TTC549 (cell line): ENCODE data around the gene ZG16B.

Experiments
- FAIRE-seq: peaks from 2 replicates; lab custom pipeline; 2012; peaks lifted over from hg19 to GRCh38; lab: Jason Lieb, UNC

Gene ZG16B

GRCh38 chr16:2845116-2845515 lies 15.0 kb downstream of the ZG16B start:
- no peak for FAIRE-seq

- FAIRE-seq: no peak
These were observed 16.6 kb downstream of the ZG16B start for GRCh38 chr16:2846511-2847310.

DNA sequence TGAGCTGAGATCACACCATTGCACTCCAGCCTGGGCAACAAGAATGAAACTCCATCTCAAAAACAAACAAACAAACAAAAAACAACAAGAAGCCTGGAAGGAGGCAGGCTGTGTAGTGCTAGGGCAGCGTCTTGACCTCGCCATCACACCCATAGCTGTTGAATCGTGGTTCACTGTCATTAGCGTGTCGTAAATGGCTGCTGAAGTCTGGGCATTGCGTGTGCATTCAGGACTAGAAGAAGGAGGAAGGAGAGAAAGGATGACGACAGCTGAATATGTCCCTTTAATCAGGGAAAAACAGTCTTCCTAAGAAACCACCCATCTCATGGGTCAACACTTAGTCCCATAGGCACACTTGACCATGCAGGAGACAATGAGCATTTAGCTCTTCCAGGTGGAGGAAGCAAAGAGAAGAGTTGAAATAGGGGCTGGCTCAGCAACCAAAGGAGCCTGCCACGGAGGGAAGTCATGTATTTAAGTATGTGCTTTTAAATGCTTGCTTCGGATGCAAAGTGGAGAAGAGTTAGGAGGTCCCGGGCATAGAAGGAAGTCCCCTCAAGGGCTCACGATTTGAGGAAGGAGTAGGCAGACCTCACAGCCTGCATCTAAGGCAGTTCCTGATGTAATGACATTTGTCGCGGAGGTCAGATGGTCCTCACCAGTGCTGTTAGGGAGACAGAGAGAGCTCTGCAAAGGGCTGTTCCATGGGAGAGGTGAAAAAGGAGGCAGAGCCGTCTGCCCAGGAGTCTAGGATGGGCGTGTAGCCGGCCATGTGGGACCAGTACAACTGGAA lies 19.0 kb downstream of the ZG16B start:
- no peak for FAIRE-seq

DNA sequence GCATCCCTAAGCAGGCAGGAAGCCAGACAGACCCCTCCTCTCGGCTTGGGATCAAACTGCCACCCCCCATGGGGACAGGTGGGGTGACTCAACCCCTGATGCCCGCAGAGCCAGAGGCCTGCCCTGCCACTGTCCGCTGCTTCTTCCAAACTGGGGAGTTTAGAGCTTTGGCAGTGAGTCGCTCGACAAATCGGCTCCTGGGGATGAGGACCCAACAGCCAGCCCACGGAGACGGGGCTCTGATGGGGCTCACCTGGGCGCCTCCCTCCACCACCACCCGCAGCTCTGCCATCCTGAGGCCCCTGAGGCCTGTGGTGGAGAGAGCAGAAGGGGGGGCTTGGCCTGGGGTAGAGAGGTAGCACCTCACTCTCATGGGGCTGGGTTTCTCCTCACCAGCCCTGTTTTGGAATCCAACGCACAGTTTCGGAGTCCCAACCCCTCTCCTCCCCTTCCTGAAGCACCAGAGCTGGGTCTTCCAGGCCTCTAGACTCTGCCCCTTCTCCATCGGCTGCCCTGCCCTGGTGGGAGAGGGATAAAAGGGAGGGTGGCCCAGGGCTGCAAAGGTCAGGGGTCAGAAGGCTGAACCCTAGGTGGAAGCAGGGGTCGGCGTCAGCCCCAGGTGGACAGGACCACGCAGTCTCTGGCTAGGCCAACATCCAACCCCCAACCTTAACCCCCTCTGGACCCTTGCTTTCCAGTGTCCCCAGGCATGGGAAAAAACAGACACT lies 22.1 kb downstream of the ZG16B start:
- no peak for FAIRE-seq

DNA sequence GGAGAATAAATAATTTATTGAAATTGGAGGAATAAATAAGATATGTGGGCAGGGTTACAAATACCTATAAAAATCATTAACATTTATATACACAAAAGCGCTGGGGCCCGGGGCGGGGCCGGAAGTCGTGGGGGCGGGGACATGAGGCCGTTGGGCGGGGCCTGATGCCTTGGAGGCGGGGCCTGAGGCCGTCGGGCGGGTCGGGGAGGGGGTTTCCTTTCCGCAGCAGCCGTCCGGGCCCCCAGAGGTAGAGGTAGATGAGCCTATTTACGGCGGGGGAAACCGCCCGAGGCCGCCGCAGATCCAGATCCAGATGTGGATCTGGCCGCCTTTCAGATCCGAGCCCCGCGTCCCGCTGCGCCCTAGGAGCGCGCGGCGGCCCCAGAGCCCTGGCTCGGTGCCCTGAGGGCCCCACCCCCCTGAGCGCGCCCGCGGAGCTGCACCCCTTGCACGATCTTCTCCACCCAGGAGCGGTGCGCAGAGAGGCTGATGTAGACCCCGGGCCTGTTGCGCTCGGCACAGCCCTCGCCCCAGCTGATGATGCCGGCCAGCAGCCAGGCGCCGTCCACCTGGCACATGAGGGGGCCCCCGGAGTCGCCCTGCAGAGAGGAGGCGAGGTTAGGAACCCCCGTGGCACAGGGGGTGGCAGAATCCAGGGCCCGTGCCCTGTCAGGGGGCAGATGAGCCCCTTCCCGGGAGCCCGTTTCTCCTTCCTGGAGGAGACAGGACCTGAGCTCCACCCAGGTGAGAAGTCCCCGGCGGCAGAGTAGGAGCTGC lies 22.8 kb downstream of the ZG16B start:
- FAIRE-seq: no peak

DNA sequence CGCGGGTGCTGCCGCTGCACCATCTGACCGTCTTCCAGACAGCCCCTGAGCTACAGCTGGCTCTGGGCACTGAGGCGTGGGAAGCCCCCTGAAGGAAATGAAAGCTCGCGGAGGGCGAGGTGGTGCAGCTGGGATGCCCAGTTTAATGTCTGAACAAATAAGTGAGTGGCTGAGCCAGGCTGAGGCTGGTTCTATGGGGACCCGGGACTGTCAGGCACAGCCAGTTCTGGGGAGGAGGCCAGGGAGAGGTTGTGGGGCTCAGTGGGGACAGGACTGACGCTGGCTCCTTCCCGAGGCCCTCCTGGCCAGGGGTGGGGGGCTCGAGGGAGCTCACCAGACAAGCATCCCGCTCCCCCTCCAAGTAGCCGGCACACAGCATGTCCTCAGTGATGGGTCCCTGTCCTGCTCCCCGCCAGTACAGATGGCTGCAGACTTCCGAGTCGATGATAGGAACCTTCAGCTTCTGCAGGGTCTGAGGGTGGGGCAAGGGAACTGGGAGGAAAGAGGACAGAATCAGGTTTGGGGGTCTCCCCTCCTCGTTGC lies 23.5 kb downstream of the ZG16B start:
- FAIRE-seq: no peak

DNA sequence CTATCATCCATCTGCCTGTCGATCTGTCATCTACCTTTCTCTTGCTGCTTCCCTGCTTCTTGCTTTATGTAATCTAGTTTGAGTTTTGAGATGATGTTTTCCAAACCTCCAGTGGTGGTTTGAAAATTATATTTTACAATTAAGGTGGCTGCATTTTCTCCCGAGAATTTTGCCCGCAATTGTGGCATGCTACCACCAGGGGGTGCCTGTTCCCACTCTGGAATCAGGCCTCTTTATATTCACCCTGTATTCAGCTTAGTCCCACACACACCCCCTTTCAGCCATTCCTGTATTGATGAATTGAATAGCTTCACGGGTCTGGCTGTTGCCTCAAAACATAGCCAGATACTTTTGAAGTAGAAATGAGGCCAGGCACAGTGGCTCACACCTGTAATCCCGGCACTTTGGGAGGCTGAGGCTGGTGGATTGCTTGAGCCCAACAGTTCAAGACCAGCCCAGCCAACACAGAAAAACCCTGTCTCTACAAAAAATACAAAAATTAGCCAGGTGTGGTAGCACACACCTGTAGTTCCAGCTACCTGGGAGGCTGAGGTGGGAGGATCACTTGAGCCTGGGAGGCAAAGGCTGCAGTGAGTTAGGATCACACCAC lies 24.7 kb downstream of the ZG16B start:
- FAIRE-seq: no peak

GRCh38 chr16:2855536-2855935 lies 25.4 kb downstream of the ZG16B start:
- FAIRE-seq: no peak

DNA sequence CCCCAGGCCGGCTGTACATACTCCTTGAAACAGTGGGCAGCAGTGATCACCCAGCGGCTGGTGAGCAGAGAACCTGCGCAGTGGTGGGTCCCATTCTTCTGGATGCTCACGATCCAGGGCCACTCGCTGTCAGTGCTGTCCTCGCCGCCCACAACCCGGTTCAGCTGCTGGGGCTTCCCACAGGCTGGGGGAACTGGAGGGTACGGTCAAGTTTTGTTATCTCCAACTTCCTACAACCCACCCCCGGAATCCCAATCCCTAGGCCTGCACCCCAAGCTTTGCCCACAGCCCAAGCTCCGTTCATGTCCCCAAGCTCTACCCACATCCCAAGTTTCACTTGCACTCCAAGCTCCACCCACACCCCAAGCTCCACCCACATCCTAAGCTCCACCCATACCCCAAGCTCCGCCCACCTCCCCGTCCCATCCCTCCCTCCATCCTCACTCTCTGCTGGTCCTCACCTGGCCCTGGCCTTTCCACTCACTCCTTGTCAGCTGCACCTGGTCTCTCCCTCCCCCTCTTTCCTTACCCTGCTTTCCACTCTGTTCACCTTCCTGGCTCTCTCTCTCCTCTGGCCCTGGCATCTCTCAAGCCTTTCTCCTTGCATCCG lies 26.1 kb downstream of the ZG16B start:
- FAIRE-seq: no peak

DNA sequence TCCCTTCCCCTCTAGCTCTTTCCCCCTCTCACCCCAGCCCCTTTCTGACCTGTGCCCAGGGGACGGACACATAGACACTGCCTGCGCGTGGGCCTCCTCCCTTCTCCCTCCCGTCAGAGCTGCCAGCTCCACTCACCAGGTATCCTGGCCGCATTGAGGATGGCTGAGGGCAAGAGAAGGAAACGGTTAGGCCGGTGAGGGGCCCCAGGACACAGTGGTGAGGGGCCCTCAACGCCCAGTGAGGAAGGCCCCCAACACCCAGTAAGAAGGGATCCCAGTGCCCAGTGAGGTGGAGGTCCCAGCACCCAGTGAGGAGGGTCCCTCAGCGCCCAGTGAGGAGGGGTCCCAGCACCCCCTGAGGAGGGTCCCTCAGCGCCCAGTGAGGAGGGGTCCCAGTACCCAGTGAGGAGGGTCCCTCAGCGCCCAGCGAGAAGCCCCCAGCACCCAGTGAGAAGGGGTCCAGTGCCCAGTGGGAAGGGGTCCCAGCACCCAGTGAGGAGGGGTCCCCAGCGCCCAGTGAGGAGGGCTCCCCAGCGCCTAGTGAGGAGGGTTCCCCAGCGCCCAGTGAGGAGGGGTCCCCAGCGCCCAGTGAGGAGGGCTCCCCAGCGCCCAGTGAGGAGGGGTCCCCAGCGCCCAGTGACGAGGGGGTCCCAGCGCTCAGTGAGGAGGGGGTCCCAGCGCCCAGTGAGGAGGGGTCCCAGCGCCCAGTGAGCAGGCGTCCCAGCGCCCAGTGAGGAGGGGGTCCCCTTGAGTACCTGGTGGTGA lies 26.8 kb downstream of the ZG16B start:
- no peak for FAIRE-seq

GRCh38 chr16:2857451-2858244 lies 27.5 kb downstream of the ZG16B start, which contains the start of gene PRSS22:
TSS of gene PRSS22 (minus strand) at chr16:2858170. CDS start at chr16:2858104, 66 bp downstream.
- no peak for FAIRE-seq

DNA sequence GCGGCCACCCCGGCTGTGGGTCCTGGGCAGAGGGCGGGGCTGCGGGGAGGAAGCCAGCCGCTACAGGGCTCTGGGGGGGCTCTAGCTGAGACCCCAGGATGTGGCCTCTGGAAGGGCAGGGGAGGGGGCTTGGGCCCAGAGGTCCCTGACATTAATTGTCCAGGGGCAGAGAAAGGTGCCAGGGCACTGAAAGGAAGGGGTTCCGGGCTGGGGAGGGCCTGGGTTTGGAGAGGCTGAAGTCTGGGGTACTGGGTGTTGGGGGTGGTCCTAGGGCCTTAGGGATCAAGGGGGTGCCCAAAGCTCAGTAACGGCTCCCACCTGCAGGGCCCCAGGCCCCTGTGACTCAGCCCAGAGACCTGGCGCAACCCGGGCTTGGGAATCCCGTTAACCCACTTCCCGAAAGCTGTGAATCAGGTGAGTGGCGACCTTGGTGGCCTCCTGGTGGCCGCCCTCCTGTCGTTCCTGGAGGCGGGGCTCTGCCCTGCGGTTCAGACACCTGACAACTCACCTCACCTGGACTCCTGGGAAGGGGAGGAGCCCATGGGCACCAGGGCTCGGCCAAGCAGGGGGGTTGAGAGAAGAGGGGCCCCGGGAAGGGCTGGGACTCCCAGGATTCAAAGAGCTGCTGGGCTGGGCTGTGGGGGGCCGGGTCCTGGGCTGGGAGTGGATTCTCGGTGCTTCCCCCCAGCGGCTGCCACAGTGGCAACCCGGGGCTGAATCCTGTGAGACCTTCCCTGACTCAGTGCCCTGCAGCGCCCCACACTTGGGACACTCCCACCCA lies 28.3 kb downstream of the ZG16B start:
- FAIRE-seq: no peak

GRCh38 chr16:2859686-2860265 lies 29.7 kb downstream of the ZG16B start:
- FAIRE-seq: no peak

GRCh38 chr16:2860826-2861567 lies 30.9 kb downstream of the ZG16B start:
- no peak for FAIRE-seq

GRCh38 chr16:2865651-2866050 lies 35.5 kb downstream of the ZG16B start:
- no peak for FAIRE-seq

DNA sequence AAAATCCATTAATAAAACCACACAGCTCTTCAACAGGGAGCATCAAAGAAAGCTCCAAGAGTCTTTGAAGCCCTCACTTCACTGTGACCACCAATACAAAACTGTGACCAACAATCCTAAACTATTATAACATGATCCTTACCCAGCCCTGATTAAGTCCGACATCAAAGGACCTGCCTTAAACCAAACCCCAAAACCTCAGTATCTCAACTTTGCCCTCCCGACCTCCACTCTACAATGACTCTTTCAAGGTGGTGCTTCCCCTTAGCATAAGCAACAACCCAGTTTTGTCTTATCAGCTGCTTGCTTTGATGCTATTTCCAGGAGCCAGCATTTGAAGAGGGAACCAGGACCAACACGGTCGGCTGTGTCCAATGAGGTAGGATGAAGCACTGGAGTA lies 36.3 kb downstream of the ZG16B start:
- no peak for FAIRE-seq

GRCh38 chr16:2867661-2867986 lies 37.5 kb downstream of the ZG16B start:
- FAIRE-seq: no peak
